ENCODE data around the gene UVRAG.

DNA sequence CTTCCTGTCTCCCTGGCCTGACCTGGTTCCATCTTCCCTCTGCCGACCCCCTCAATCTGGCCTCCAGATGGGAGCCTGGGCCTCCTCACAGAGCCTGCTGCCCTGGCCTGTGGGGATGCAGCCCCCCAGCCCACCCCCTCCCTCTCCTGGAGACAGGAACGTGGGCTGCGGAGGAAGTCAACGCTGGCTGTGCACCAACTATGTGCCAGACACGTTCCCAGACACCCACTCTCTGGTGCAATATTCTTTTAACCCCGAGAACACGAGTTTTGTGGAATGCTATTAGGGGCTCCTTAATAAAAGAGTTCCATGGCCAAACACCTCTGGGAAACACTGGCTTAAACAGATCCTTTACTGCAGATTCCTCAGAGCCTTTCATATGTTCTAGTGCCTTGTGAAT lies 375.4 kb downstream of the UVRAG start:
- TF ChIP-seq, protein P1, sequence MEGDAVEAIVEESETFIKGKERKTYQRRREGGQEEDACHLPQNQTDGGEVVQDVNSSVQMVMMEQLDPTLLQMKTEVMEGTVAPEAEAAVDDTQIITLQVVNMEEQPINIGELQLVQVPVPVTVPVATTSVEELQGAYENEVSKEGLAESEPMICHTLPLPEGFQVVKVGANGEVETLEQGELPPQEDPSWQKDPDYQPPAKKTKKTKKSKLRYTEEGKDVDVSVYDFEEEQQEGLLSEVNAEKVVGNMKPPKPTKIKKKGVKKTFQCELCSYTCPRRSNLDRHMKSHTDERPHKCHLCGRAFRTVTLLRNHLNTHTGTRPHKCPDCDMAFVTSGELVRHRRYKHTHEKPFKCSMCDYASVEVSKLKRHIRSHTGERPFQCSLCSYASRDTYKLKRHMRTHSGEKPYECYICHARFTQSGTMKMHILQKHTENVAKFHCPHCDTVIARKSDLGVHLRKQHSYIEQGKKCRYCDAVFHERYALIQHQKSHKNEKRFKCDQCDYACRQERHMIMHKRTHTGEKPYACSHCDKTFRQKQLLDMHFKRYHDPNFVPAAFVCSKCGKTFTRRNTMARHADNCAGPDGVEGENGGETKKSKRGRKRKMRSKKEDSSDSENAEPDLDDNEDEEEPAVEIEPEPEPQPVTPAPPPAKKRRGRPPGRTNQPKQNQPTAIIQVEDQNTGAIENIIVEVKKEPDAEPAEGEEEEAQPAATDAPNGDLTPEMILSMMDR (IDR thresholded peaks at IDR 0.05 in 4 of 5, conservative IDR thresholded peaks at IDR 0.05 in 1 of 5): no peak
- TF ChIP-seq POLR2A (IDR thresholded peaks at IDR 0.05): no peak

All from gastrocnemius medialis (tissue), 4 donors.